ENCODE data around the gene OSBP2.

Gene OSBP2

GRCh38 chr22:30802202-30803166 lies 107.8 kb downstream of the OSBP2 start:
- in situ Hi-C loops (cut with MboI; ENCODE audit: low sequenced_read_pairs): no loop called here

DNA sequence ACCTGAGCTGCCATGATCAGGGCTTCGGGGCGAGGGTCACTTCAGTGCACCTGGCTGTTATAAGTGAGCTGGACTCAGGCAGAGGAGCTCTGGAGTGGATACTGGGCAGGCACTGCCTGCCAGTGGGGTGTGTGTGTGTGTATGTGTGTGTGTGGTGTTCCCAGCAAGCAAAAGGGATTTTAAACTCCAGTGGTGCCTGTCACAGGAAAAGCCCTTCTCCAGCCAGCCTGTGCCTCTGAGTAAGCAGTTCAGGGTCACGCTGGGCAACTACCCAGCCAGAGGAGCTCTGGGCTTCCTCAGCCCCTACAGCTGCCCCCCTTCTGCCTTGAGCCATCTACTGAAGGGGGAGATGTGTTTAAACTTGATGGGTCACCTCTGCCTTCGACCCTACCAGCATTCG lies 109.0 kb downstream of the OSBP2 start:
- in situ Hi-C loops (cut with MboI; ENCODE audit: low sequenced_read_pairs): no loop called here

DNA sequence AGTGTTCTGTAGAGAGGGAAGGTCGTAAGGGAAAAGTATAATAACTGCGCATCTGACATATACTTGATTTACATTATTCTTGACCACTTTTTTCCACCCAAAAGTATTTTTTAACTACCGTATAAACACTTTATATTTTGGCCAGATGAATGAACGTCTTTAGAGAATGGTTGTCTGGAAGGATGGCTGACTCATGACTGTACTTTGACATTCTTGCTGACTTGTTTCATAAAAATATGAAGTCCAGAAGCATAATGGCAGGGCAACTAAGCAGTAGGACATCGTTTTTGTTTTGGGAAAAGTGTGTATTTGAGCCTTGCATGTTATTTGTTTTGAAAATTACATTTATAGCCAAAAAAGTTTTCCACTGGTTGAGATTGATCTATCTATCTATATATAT lies 110.0 kb downstream of the OSBP2 start:
- in situ Hi-C loops (cut with MboI; ENCODE audit: low sequenced_read_pairs): no loop called here

DNA sequence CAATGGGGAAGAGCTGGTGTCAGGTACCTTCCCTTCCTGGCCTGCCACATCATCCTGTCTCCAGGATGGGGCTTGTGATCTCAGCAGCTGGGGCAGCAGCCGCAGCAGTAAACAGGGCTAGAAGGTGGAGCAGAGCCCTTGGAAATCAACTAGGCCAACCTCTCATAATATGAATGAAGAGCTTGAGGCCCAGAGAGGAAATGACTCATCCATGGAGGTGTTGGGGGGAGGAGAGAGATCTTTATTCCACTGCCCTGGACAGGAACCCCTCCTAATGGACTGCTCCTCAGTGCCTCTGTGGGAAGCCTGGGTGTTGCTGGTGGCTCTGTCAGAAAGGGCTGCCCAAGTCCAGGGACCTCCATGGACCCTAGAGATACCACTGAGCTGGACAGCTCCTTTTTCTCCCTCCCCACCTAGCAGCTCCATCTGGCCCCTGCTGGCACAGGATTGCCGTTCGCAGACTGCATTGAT lies 111.8 kb downstream of the OSBP2 start:
- in situ Hi-C loops (cut with MboI; ENCODE audit: low sequenced_read_pairs): no loop called here

- in situ Hi-C loops (cut with MboI; ENCODE audit: low sequenced_read_pairs): no loop called here
Measured at GRCh38 chr22:30809086-30809485, 114.4 kb downstream of the OSBP2 start.

DNA sequence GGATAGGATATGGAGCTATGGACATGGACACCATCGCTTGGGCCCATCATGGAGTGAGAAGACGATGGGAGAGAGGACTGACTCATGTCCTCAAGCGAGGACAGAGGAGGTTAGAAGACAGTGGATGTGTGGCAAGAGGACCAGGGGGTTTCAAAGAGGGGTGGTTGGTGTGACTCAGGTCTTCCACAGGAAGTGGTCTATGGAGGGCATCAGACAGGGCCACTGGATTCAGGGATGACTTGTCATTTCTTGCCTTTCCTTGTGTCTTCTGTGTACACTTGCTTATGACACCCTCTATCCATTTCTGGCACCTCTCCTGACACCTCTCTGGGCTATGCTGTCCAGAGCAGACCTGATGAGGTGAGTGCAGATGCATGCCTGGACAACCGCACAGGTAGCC lies 115.4 kb downstream of the OSBP2 start:
- in situ Hi-C loops (cut with MboI; ENCODE audit: low sequenced_read_pairs): no loop called here

DNA sequence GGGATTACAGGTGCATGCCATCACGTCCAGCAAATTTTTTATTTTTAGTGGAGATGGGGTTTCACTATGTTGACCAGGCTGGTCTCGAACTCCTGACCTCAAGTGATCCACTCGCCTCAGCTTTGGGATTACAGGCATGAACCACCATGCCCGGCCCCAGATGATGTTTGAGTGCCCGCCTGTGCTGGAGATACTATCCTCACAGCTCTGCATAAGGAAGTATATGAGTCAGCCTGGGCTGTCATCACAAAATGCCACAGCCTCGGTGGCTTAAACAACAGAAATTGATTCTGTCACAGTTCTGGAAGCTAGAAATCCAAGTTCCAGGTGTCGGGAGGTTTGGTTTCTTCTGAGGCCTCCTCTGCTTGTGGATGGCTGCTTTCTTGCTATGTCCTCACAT lies 119.3 kb downstream of the OSBP2 start:
- in situ Hi-C loops (cut with MboI; ENCODE audit: low sequenced_read_pairs): no loop called here

- in situ Hi-C loops (cut with MboI; ENCODE audit: low sequenced_read_pairs): no loop called here
Measured at GRCh38 chr22:30816413-30816812, 121.7 kb downstream of the OSBP2 start.

- in situ Hi-C loops (cut with MboI; ENCODE audit: low sequenced_read_pairs): no loop called here
Measured at GRCh38 chr22:30821381-30821780, 126.7 kb downstream of the OSBP2 start.

DNA sequence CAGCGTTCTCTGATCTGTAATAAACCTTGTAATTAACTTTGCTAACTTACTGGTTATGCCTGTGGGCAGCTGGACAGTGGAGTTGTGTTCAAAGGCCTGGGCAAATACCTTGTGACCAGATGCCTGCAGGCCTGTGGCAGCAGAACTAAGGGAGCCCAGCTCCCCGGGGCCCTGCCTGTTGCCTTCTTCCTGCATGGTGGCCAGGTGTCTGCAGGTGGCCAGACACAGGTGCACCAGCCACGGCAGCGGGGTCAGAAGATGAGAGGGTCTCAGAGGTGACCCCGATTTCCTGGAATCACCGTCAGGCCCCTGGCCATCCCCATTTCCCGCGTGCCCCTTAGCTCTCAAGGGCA lies 127.2 kb downstream of the OSBP2 start:
- in situ Hi-C loops (cut with MboI; ENCODE audit: low sequenced_read_pairs): no loop called here

DNA sequence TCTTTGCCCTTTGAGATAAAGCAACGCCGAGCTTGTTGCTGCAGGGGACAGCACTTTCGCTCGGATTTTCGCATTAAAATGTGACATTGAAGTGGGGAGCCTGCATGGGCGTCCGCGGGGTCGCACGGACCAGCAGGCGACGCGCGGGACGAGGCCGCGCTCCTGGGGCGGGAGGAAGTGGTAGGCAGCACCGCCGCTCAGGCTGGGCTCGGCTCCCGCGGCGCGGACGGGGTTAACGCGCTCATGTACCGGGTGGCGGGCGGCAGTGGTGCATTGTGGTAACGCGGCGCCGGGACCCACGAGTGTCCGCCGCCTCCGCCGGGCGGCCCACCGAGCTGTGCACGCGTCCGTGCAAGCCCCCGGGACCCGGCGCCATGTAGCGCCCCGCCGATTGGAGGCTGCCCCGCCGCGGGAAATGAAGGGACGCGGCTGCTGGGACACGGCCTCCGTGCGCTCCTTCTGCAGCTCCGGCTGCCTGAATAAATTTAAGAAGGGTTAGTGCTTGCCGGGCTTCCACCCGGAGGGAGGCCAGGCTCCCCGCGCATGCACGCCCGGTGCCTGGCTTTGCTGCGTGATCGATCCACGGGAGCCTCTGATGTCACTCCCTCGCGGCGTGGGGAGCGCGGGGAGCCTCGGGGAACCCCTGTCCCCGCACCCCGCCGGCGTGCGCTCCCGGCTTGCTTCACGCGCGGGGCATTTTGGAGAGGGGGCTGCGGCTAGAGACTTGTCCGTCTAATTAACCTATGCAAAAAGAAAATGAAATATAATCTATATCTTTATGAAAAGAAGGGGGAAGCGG lies 127.7 kb downstream of the OSBP2 start:
- in situ Hi-C loops (cut with MboI; ENCODE audit: low sequenced_read_pairs): no loop called here

DNA sequence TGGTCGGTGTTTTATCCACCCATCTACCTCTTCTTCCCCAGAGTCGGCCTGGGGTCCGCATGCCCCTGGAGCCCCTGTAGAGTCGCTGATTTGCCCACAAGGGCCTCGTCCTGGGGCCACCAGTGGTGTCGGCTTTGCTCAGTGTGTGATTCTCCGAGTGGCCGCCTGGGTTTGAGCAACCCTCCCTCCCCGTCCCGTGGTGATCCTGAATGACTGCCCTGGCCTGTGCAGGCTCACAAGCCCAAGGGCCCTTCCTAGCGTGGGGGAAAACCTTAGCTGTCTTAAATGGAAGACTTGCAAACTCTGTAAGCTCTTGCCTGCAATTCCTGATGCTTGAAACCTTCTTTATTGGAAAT lies 128.3 kb downstream of the OSBP2 start:
- in situ Hi-C loops (cut with MboI; ENCODE audit: low sequenced_read_pairs): no loop called here

GRCh38 chr22:30824096-30824495 lies 129.4 kb downstream of the OSBP2 start:
- in situ Hi-C loops (cut with MboI; ENCODE audit: low sequenced_read_pairs): no loop called here

- in situ Hi-C loops (cut with MboI; ENCODE audit: low sequenced_read_pairs): no loop called here
Measured at GRCh38 chr22:30824711-30825110, 130.0 kb downstream of the OSBP2 start.

GRCh38 chr22:30825711-30826505 lies 131.2 kb downstream of the OSBP2 start:
- in situ Hi-C loops (cut with MboI; ENCODE audit: low sequenced_read_pairs): no loop called here

- in situ Hi-C loops (cut with MboI; ENCODE audit: low sequenced_read_pairs): no loop called here
Measured at GRCh38 chr22:30826670-30827355, 132.1 kb downstream of the OSBP2 start.

DNA sequence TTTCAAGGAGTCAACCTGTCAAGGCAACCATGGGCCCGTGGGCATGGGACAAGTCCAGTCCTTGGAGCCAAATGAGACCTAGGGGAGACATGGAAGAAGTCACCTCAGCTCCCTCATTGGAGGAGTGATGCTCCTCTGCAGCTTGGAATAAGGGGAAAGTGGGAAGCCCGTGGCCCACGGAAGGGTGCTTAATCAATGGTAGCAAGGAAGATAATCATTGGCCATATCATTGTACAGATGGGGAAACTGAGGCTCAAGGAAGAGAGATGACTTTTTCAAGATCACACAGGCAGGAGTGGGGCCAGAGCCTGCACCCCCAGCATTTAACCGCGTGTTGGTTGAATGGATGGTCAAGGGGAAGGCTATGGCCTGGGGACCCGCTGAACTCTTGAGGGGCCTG lies 133.0 kb downstream of the OSBP2 start:
- in situ Hi-C loops (cut with MboI; ENCODE audit: low sequenced_read_pairs): no loop called here

DNA sequence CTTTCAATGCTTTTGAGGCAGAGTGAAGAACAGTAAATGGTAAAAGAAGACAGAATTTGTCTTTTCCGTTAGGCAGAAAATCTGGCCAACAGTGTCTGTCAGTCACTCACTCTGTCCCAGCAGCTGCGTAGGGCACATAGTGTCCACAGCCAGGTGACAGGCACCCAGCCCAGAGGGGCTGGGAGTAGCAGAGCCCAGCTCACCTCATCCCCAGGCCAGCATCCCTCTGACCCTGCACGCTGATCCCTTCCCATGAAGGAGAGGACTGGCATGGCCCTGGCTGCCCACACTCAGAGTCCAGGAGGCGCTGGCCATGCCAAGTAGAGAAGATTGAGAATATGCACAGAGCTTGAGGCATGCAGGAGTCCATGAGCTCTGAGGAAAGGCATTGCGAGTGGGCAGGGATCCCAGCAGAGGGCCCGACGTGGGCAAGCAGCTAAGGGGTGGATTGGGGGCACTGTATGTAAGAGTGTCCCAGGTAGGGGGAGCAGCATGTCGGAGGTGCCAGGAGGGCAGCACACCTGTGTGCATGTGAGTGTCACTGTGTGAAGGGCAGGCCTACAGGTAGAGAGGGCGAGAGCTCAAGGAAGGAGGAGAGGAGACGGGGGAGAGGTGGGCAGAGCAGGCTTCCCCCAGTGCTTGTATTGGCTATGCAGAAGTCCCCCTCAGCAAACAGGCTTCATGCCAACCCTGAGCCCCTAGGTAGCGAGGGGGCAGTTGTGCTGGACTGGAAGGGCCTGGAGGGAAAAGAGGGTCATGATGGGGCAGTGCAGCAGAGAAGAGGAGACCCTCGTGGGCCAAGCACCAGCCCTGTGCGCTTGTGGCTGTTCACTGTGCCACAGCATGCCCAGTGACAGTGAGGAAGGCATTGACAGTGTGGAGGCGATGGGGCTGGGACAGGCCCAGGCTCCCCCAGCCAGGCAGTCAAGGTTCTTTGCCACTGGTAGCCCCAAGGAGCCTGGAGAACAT lies 133.8 kb downstream of the OSBP2 start:
- in situ Hi-C loops (cut with MboI; ENCODE audit: low sequenced_read_pairs): no loop called here

GRCh38 chr22:30829901-30830550 lies 135.4 kb downstream of the OSBP2 start:
- in situ Hi-C loops (cut with MboI; ENCODE audit: low sequenced_read_pairs): no loop called here

Data from HL-60/S4 treated with retinoic acid at 250 ng/mL for 4 days and 3 days (cell line).